NCI-H748 (cell line): ENCODE results near the gene RPS5.
A peak's percentile ranks its signal among the peaks of the same experiment; 100 is the strongest.
"Not testable (repeated sequence)": the region's sequence is repeated elsewhere in the genome, so short reads cannot be mapped to it uniquely, and the experiment has no call there.

Experiments used
- DNase-seq: peaks from one replicate; lab custom pipeline; 2025; ENCODE audit not compliant: unreplicated experiment; lab: John Stamatoyannopoulos, UW

The RPS5 gene

GRCh38 chr19:58403920-58404478, 16.9 kb downstream of the RPS5 start:
- not testable (repeated sequence) for DNase-seq

DNA sequence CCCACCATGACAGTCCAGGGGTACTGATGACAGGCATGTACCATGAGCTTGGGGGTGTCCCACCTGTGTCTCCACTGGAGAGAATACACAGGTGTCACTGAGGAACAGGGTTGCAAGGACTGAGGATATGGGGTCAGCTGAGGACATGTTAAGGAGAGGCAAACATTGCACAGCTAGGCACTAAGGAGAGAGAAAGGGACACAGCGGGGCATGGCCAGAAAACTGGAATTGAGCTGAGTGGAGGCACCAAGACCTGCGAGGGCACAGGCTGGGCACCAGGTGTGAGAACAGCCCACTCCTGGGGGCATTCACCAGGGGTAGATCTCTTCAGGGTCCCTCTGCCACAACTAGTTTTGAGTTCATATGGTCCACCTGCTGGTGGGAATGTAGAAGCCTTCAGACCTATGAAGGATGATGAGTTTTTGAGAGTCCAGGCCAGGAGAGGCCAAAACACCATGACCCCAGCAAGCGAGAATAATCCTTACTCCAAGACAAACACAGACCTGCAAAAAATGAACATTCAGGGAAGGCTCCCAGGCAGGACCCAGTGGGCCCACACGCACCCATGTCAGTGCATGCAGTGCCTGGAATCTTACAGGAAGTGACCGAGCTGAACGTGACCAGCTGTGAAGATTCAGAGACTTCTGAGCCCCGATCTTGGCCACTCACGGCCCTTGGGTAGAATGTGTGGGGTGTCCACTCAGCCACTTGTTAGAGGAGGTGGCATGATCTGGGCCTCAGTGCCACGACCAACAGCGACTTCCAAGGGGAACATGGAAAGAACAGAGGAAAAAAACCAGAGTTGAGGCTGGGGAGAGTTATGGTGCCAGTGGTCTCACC, 20.0 kb downstream of the RPS5 start:
- peak; percentile 45 for DNase-seq

DNA sequence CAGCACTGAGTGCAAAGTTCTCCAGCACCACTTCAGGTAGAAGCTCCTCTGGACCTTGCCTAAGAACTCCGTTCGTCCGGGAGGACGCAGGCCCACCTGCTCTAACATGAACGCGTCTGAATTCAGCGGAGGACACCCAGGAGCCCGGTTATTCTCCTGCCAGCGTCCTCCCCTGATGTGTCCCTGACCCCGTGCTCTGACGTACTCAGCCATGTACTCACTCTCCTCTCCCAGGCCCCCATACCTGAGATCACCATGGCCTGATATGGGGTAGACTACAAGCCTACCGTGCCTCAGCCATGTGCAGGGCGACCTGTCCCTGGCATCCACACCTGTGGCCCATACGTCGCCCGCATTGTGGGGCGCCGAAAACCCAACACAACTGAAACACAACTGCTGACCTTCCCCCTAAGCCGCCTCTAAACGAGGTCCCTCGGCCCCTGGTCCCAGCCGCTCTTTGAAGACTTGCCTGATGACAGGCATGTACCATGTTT, 20.6 kb downstream of the RPS5 start:
- DNase-seq = peak; percentile 62

DNA sequence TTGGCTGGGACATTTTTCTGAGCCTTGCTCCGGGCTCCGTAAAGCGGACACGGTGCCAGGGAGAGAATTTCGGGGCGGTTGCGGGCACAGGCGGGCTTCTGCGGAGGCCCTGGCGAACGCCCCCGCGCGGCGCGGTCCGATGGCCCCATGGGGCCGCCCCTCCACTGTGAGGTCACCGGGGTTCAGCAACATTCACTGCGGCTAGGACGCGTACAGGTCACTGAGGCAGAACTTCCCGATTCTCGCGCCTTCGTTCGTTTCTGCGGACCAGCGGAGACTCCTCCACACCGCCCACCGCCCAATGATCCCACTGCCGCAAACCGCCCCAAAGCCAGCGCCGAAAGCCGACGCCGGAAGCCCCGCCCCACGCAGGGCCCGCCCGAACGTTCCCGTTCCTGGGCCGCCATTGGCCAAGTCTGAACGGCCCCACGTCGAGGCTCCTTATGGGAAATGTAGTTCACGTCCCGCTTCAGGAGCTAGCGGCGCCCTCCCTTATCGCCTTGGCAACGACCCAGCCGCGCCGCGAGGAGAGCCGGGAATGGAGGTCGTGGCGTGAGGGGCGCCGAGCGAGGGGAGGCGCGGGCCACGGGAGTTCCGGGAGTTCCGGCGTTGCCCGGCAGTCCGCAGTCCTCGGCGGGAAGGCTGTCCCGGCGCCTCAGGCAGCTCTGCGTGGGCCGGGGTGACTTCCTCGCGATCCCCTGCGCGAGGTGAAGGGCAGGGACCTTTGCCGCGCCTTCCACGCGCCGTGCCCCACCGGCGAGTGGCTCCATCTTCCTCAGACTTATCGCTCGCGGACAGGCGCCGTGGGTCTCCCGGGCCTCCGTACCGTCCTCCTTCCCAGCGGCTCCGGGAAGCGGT, 21.3 kb downstream of the RPS5 start, which contains the start of gene ZNF584:
TSS of gene ZNF584 (plus strand) at position 498 of the 858 bp plus-strand sequence. CDS start 499 bp downstream, outside the sequence.
- DNase-seq = peak; percentile 99

GRCh38 chr19:58409010-58409790, 22.1 kb downstream of the RPS5 start:
- peak; percentile 68 for DNase-seq

- no peak for DNase-seq
Measured at GRCh38 chr19:58416604-58417003, 29.5 kb downstream of the RPS5 start.

- DNase-seq = no peak
Measured at GRCh38 chr19:58417071-58417470, 30.0 kb downstream of the RPS5 start.

GRCh38 chr19:58428617-58429016, 41.5 kb downstream of the RPS5 start:
- DNase-seq = no peak

DNA sequence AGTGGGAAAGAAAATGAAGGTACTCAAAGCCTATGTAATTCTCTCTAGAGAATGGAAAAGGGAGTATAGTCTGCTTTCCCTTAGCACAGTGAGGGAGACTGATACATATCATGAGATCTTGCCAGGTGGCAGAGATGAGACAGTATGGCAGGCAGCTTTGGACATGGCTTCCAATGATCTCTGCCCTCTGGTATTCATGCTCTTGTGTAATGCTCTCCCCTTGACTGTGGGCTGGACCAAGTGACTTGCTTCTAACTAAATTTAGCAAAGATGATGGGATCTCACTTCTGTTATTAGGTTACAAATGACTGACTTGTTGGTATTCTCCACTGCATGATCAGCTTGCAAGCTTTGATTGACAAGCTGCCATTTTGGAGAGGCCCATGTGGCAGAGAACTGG, 42.7 kb downstream of the RPS5 start:
- DNase-seq = no peak

- DNase-seq = no peak
Measured at GRCh38 chr19:58434217-58434616, 47.1 kb downstream of the RPS5 start.

GRCh38 chr19:58439576-58440554, 52.8 kb downstream of the RPS5 start, which contains the start of gene ZNF132:
Gene ZNF132, minus strand, starts transcription at chr19:58440153. Its CDS starts 332 bp downstream, at chr19:58439821.
- DNase-seq = peak; percentile 100

DNA sequence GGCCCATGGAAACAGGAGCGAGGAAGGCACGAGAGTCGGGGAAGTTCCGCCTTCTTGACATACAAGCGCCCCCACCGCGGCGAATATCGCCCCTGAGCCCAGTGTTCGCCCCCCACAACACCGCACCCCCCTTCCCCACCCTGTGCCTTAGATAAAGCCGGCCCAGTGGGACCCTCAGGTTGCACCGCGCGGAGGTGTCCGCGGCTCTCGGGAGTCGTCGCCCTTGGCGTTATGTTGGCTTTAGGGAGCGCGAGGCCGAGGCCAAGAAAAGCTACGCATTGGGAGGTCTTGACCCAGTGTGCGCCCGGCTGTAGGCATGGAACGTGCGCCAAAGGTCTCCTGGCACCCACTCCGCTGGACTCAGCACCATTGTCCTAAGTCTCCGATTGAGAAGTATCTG, 53.5 kb downstream of the RPS5 start:
- peak; percentile 45 for DNase-seq

DNA sequence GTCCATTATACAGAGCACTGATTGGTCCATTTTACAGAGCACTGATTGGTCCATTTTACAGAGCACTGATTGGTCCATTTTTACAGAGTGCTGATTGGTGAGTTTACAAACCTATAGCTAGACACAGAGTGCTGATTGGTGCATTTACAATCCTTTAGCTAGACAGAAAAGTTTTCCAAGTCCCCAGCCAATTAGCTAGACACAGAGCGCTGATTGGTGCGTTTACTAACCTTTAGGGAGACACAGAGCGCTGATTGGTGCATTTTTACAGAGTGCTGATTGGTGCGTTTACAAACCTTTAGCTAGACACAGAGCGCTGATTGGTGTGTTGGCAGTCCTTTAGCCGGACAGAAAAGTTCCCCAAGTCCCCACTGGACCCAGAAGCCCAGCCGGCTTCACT, 55.9 kb downstream of the RPS5 start:
- not testable (repeated sequence) for DNase-seq
